SK-N-SH (cell line): ENCODE results near the gene NUMB. TPM values are rescaled to one million over a fixed set of nuclear protein-coding genes. Genes with fewer than 3 reads are reported as not detected.

Experiments
- CTCF ChIA-PET: fragments of 300-600, 350-600 bp; formaldehyde crosslinking; extraction: SDS; loops from one replicate; lab custom pipeline; 2021; lab: Yijun Ruan, JAX
- POLR2A ChIA-PET: fragments of 350-600 bp; sonication (Branson Sonifier 250); formaldehyde crosslinking; extraction: SDS; loops from one replicate; lab custom pipeline; 2020; ENCODE audit warnings: antibody characterized with exemption, inconsistent platforms; lab: Yijun Ruan, JAX
- DNase-seq: peaks from one replicate; pipeline ENCODE4 v3.0.0; 2012
- H2AFZ ChIP-seq: fragments of 200-600 bp; sonication (generic); 2 replicates; pipeline ENCODE4 v1.8.1; 2016; ENCODE audit warnings: antibody characterized with exemption, mild to moderate bottlenecking, low read depth
- H3F3A ChIP-seq: fragments of 200-600 bp; sonication (generic); replicated peaks from 2 replicates; pipeline ENCODE3; 2016; ENCODE audit warnings: antibody characterized with exemption, mild to moderate bottlenecking; ENCODE audit not compliant: insufficient read depth
- H3K27ac ChIP-seq, 2 experiments: fragments of 200-500 bp in 1 of 2; fragments of 200-600 bp in 1 of 2; sonication (Bioruptor generic) in 1 of 2; sonication (generic), shearing (Covaris generic) in 1 of 2; 2 replicates each; pipeline versions ENCODE4 v1.5.1 to v1.6.1; 2014 to 2016; ENCODE audit warnings: low read depth in 2 of 2, inconsistent platforms in 1 of 2, low read length in 1 of 2, mild to moderate bottlenecking in 1 of 2, mixed read lengths in 1 of 2
- H3K27me3 ChIP-seq: fragments of 200-600 bp; sonication (generic), shearing (Covaris generic); 2 replicates; pipeline ENCODE4 v1.6.1; 2016; ENCODE audit warnings: mixed run types; ENCODE audit not compliant: insufficient read depth
- H3K36me3 ChIP-seq, 2 experiments: fragments of 200-500 bp in 1 of 2; fragments of 200-600 bp in 1 of 2; sonication (Bioruptor generic) in 1 of 2; sonication (generic) in 1 of 2; replicated peaks in 1 of 2; 2 replicates each; pipeline versions ENCODE3 to v1.5.1; 2014 to 2016; ENCODE audit warnings: low read length in 1 of 2, mild to moderate bottlenecking in 1 of 2; ENCODE audit not compliant: insufficient read depth in 2 of 2, control insufficient read depth in 1 of 2
- H3K4me1 ChIP-seq, 2 experiments: fragments of 200-500 bp in 1 of 2; fragments of 200-600 bp in 1 of 2; sonication (Bioruptor generic) in 1 of 2; sonication (generic), shearing (Covaris generic) in 1 of 2; 2 replicates each; pipeline versions ENCODE4 v1.5.1 to v1.6.1; 2014 to 2016; ENCODE audit warnings: low read depth in 1 of 2, low read length in 1 of 2, mixed run types in 1 of 2; ENCODE audit not compliant: insufficient read depth in 2 of 2, control insufficient read depth in 1 of 2
- H3K4me2 ChIP-seq: fragments of 200-600 bp; sonication (generic), shearing (Covaris generic); 2 replicates; pipeline ENCODE4 v1.6.1; 2017; ENCODE audit warnings: mixed run types
- H3K4me3 ChIP-seq, 2 experiments: fragments of 200-500 bp in 1 of 2; fragments of 200-600 bp in 1 of 2; sonication (Bioruptor generic) in 1 of 2; sonication (generic), shearing (Covaris generic) in 1 of 2; 2 replicates each; pipeline versions ENCODE4 v1.5.1 to v1.8.1; 2014 to 2016; ENCODE audit warnings: low read depth in 2 of 2, inconsistent platforms in 1 of 2, low read length in 1 of 2, mild to moderate bottlenecking in 1 of 2, mixed read lengths in 1 of 2, moderate library complexity in 1 of 2
- H3K79me2 ChIP-seq: fragments of 200-600 bp; sonication (generic); 2 replicates; pipeline ENCODE4 v1.8.1; 2017; ENCODE audit warnings: mild to moderate bottlenecking; ENCODE audit not compliant: insufficient read depth
- H3K9ac ChIP-seq: fragments of 200-600 bp; sonication (generic); 2 replicates; pipeline ENCODE4 v1.6.1; 2017; ENCODE audit warnings: mixed run types
- H3K9me2 ChIP-seq: fragments of 200-600 bp; sonication (generic); 2 replicates; pipeline ENCODE4 v1.6.1; 2017; ENCODE audit warnings: mixed run types
- H3K9me3 ChIP-seq: fragments of 200-600 bp; sonication (generic); 2 replicates; pipeline ENCODE4 v1.6.1; 2017; ENCODE audit warnings: mixed run types, mild to moderate bottlenecking, moderate library complexity
- H4K20me1 ChIP-seq: fragments of 200-600 bp; sonication (generic); 2 replicates; pipeline ENCODE4 v1.6.1; 2017; ENCODE audit warnings: mild to moderate bottlenecking, mixed run types; ENCODE audit not compliant: insufficient read depth
- ELF1 ChIP-seq: IDR thresholded peaks from 2 replicates; pipeline ENCODE4 v1.4.0; 2012
- EP300 ChIP-seq, 2 experiments: IDR thresholded peaks; 2 replicates each; pipeline versions ENCODE4 v1.4.0 to v1.6.1; 2012; ENCODE audit warnings: borderline replicate concordance in 1 of 2, low read depth in 1 of 2, low read length in 1 of 2
- FOSL2 ChIP-seq: IDR thresholded peaks from 2 replicates; pipeline ENCODE4 v1.4.0; 2012; ENCODE audit warnings: low read depth, mild to moderate bottlenecking, moderate library complexity, borderline replicate concordance
- FOXJ3 ChIP-seq: sonication (generic); formaldehyde crosslinking; IDR thresholded peaks from 2 replicates; pipeline ENCODE4 v1.5.1; 2020; ENCODE audit warnings: mild to moderate bottlenecking, missing genetic modification reagents
- GABPA ChIP-seq: IDR thresholded peaks from 2 replicates; pipeline ENCODE4 v1.4.0; 2012; ENCODE audit warnings: low read depth, mild to moderate bottlenecking
- GATA2 ChIP-seq: sonication (generic); formaldehyde crosslinking; IDR thresholded peaks from 2 replicates; pipeline ENCODE4 v1.5.0; 2020; ENCODE audit warnings: mild to moderate bottlenecking, missing genetic modification reagents
- NFIC ChIP-seq: IDR thresholded peaks from 2 replicates; pipeline ENCODE4 v1.4.0; 2012; ENCODE audit warnings: borderline replicate concordance
- NRF1 ChIP-seq: IDR thresholded peaks from 2 replicates; pipeline ENCODE4 v1.6.1; 2012; ENCODE audit warnings: low read depth, mild to moderate bottlenecking, low read length
- RAD21 ChIP-seq: IDR thresholded peaks from 2 replicates; pipeline ENCODE4 v1.6.1; 2012; ENCODE audit warnings: mild to moderate bottlenecking, low read length
- RCOR1 ChIP-seq: fragments of 150-350 bp; IDR thresholded peaks from 2 replicates; pipeline ENCODE4 v1.6.1; 2017; ENCODE audit warnings: antibody characterized with exemption, low read length
- RXRA ChIP-seq: IDR thresholded peaks from 2 replicates; pipeline ENCODE4 v1.4.0; 2012; ENCODE audit warnings: low read depth, mild to moderate bottlenecking, borderline replicate concordance
- SMC3 ChIP-seq: IDR thresholded peaks from 2 replicates; pipeline ENCODE4 v1.6.1; 2012; ENCODE audit warnings: low read depth, low read length, improper control_type of control experiment
- TEAD4 ChIP-seq: IDR thresholded peaks from 2 replicates; pipeline ENCODE4 v1.4.0; 2012; ENCODE audit warnings: mild to moderate bottlenecking, borderline replicate concordance; ENCODE audit not compliant: insufficient read depth
- WGBS: methylation state at CpG from one replicate; pipeline ENCODE4 v1.1.6; 2017; ENCODE audit warnings: low lambda C conversion rate; 5-methylcytosine and 5-hydroxymethylcytosine counted together
- polyA plus RNA-seq, 3 experiments: library from polyadenylated mRNA; depleted of rRNA; stranded (reverse); fragments of >200 nt; gene quantifications; 2 replicates each; pipeline ENCODE4 v1.2.3, GENCODE V29; 2012
- TF ChIP-seq, protein P1 (sequence below): IDR thresholded peaks from 2 replicates; pipeline ENCODE4; 2012
- TF ChIP-seq, protein P2 (sequence below): IDR thresholded peaks from 2 replicates; pipeline ENCODE4 v1.4.0; 2012; ENCODE audit warnings: low read depth

Gene NUMB
- polyA plus RNA-seq, 1 of the 3 experiments (the other 2 are of a cell fraction), result 58.4 TPM

DNA sequence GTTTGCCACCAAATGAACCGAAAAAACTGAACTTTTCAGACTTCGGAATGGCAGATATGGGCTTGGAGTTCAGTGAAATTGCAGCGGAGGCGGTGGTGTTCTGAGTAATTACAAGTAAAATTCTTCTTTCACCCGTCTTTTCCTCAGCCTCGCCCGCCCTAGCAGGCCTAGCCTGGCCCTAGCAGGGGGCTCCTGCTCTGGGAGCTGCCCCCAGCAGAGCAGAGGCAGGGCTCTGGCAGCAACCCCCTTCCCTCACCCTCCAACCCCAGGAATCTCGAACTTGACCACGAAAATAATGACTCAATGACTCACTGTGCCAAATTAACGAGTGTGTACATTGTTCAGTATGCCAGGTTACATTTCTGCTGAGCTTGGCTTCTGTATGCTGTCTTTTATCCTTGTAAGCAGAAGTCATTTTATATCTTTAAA is 219.9 kb downstream of the NUMB start:
- ChIA-PET CTCF (interaction anchor here (1.5 to 2.1 kb wide), 2 partner anchors 19 to 234 kb away, joined by 3 to 6 read pairs; no protein-coding TSS in a partner anchor), POLR2A (no interaction called here)
- Histone ChIP-seq H3K4me3 (no peak overlapping the region), H3K4me1 (peaks cover 8 to 16% of the 10 kb centered on the region in 2 experiments; a peak in 3 of 4 replicates), H4K20me1 (no peaks in the 10 kb centered on the region), H3K27me3 (peaks cover 41% of the 10 kb centered on the region), H2AFZ (no peak overlapping the region), H3K4me2 (peak overlapping the region; percentile 46; the same call in 1 of the 2 replicates), H3K9me2 (no peaks in the 10 kb centered on the region), H3K79me2 (no peaks in the 10 kb centered on the region), H3K9me3 (no peaks in the 10 kb centered on the region), H3K9ac (no peak overlapping the region), H3F3A (peaks cover 7% of the 10 kb centered on the region), H3K27ac (no peak overlapping the region), H3K36me3 (no peaks in the 10 kb centered on the region)
- 41% methylated on average over 10 of the region's 10 CpGs for WGBS
- no peak for DNase-seq
- TF ChIP-seq RXRA (no peak), ELF1 (no peak), NFIC (0 out of 2 replicates have a peak, but pooled peaks have one; percentile 33), RAD21 (no peak), TEAD4 (0 out of 2 replicates have a peak, but pooled peaks have one; percentile 15), FOSL2 (peak; percentile 63; the same call in 1 of the 2 replicates), GABPA (no peak), NRF1 (no peak), FOXJ3 (CRISPR knock-in tag) (no peak), RCOR1 (no peak)
- TF ChIP-seq, protein P1, sequence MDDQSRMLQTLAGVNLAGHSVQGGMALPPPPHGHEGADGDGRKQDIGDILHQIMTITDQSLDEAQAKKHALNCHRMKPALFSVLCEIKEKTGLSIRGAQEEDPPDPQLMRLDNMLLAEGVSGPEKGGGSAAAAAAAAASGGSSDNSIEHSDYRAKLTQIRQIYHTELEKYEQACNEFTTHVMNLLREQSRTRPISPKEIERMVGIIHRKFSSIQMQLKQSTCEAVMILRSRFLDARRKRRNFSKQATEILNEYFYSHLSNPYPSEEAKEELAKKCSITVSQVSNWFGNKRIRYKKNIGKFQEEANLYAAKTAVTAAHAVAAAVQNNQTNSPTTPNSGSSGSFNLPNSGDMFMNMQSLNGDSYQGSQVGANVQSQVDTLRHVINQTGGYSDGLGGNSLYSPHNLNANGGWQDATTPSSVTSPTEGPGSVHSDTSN, result no peak
- TF ChIP-seq, protein P2, sequence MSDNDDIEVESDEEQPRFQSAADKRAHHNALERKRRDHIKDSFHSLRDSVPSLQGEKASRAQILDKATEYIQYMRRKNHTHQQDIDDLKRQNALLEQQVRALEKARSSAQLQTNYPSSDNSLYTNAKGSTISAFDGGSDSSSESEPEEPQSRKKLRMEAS, result no peak

DNA sequence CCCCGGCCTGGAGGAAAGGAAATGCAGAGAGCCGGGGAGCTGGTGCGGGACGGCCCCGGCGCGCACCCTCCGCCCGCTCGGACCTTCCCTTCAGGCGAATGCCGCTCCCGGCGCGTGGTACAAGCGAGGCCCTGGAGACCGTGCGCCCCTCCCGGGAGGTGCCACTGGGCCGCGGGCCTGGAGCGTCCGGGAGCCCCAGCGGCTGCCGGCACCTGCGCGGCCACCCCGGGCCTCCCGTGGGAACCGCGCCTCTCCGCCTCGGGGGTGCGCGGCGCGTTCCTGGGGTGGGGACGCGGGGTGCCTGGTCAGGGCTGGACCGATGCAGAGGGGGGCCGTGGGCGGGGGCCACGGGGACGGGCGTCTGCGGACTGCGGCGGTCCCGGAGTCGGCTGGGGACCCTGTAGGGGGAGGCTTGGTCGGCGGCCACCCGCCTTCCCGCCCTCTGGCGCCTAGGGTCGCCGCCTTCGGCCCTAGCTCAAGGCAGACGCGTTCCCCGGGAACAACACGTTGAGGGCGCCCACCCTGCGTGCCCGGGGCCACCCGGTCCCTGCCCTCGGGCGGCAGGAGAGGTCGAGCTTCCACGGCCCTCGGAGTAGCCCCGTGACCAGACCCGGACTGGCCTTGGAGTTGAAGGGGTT is 220.4 kb downstream of the NUMB start:
- Histone ChIP-seq H3K79me2 (no peaks in the 10 kb centered on the region), H3K36me3 (no peaks in the 10 kb centered on the region), H4K20me1 (no peaks in the 10 kb centered on the region), H3K4me1 (peaks cover 8 to 16% of the 10 kb centered on the region in 2 experiments; a peak in 3 of 4 replicates), H2AFZ (no peak overlapping the region), H3F3A (peaks cover 7% of the 10 kb centered on the region), H3K9ac (no peak overlapping the region), H3K4me2 (peak overlapping the region; percentile 46; the same call in 1 of the 2 replicates), H3K27ac (no peak overlapping the region), H3K4me3 (peak overlapping the region in 1 of 2 experiments; percentile 42; a peak in 2 of 4 replicates), H3K27me3 (peaks cover 41% of the 10 kb centered on the region), H3K9me2 (no peaks in the 10 kb centered on the region), H3K9me3 (no peaks in the 10 kb centered on the region)
- POLR2A ChIA-PET, result no interaction called here
- no peak for TF ChIP-seq RXRA
- TF ChIP-seq GATA2 (CRISPR knock-in tag), result no peak
- TF ChIP-seq TEAD4, result no peak
- no peak for TF ChIP-seq GABPA
- TF ChIP-seq NFIC, result no peak
- no peak for TF ChIP-seq EP300 (IDR thresholded peaks at IDR 0.05; ENCODE audit: borderline replicate concordance in 1 of 2, low read depth in 1 of 2, low read length in 1 of 2)
- no peak for TF ChIP-seq SMC3
- TF ChIP-seq ELF1, result no peak
- CTCF ChIA-PET, result interaction anchor here (1.5 to 2.1 kb wide), 2 partner anchors 19 to 234 kb away, joined by 3 to 6 read pairs; no protein-coding TSS in a partner anchor
- WGBS, result 20% methylated on average over 2 of the region's 73 CpGs
- peak; percentile 82 for DNase-seq
